H1 (cell line): ENCODE results near the gene PPM1L. TPM values are rescaled to one million over a fixed set of nuclear protein-coding genes. Genes with fewer than 3 reads are reported as not detected.
A peak's percentile ranks its signal among the peaks of the same experiment; 100 is the strongest.

Experiments used
- CTCF ChIA-PET: fragments of 300-600 bp; sonication (Branson Sonifier 250); formaldehyde crosslinking; loops from one replicate; lab custom pipeline; 2021; ENCODE audit not compliant: partially characterized antibody; lab: Charles Lee
- POLR2A ChIA-PET: fragments of 300-600 bp; sonication (Branson Sonifier 250); formaldehyde crosslinking; loops from one replicate; lab custom pipeline; 2021; ENCODE audit warnings: inconsistent platforms; ENCODE audit not compliant: partially characterized antibody; lab: Charles Lee
- DNase-seq, 2 experiments: peaks; one replicate each; pipeline versions ENCODE4 v3.0.0 to v3.0.0-alpha.2; 2010 to 2022; ENCODE audit warnings: low spot score in 2 of 2, low read depth in 1 of 2, mixed read lengths in 1 of 2
- FAIRE-seq: peaks from 2 replicates; lab custom pipeline; 2011; peaks lifted over from hg19 to GRCh38; lab: Jason Lieb, UNC
- H2AFZ ChIP-seq: 2 replicates; pipeline ENCODE4 v1.8.1; 2012; ENCODE audit warnings: low read length, inconsistent platforms
- H2AK5ac ChIP-seq: 2 replicates; pipeline ENCODE4 v1.6.1; 2013; ENCODE audit warnings: low read depth, low read length
- H2BK120ac ChIP-seq: replicated peaks from 2 replicates; pipeline ENCODE3; 2013; ENCODE audit warnings: low read depth, low read length, inconsistent platforms
- H2BK12ac ChIP-seq: 2 replicates; pipeline ENCODE4 v1.6.1; 2013; ENCODE audit warnings: low read depth, low read length
- H2BK15ac ChIP-seq: 2 replicates; pipeline ENCODE4 v1.6.1; 2013; ENCODE audit warnings: low read length
- H2BK20ac ChIP-seq: 2 replicates; pipeline ENCODE4 v1.6.1; 2013; ENCODE audit warnings: low read length
- H2BK5ac ChIP-seq: 2 replicates; pipeline ENCODE4 v1.6.1; 2013; ENCODE audit warnings: low read depth, low read length
- H3K14ac ChIP-seq: 2 replicates; pipeline ENCODE4 v1.6.1; 2013; ENCODE audit warnings: inconsistent platforms; ENCODE audit not compliant: insufficient read length
- H3K18ac ChIP-seq: 2 replicates; pipeline ENCODE4 v1.6.1; 2013; ENCODE audit warnings: low read length; ENCODE audit errors: extremely low read depth
- H3K23ac ChIP-seq: 2 replicates; pipeline ENCODE4 v1.6.1; 2013; ENCODE audit warnings: inconsistent platforms; ENCODE audit not compliant: insufficient read length
- H3K23me2 ChIP-seq: 2 replicates; pipeline ENCODE4 v1.6.1; 2013; ENCODE audit warnings: low read depth, low read length
- H3K27ac ChIP-seq: 2 replicates; pipeline ENCODE4 v1.6.1; 2011; ENCODE audit warnings: low read depth, low read length, inconsistent platforms
- H3K27me3 ChIP-seq, 4 experiments: replicated peaks in 1 of 4; 1 replicate in 1 of 4; 2 replicates in 3 of 4; pipeline versions ENCODE4 v1.6.1 to v1.8.1; 2011 to 2013; ENCODE audit warnings: low read length in 3 of 4, mild to moderate bottlenecking in 3 of 4, inconsistent platforms in 2 of 4, mixed read lengths in 2 of 4, moderate library complexity in 1 of 4; ENCODE audit not compliant: control insufficient read depth in 3 of 4, insufficient read depth in 3 of 4; ENCODE audit errors: extremely low read depth in 1 of 4
- H3K36me3 ChIP-seq, 4 experiments: 2 replicates each; pipeline versions ENCODE4 v1.6.1 to v1.8.1; 2011 to 2013; ENCODE audit warnings: mild to moderate bottlenecking in 4 of 4, low read length in 3 of 4, moderate library complexity in 2 of 4, control low read depth in 1 of 4, inconsistent platforms in 1 of 4; ENCODE audit not compliant: insufficient read depth in 4 of 4, control insufficient read depth in 2 of 4
- H3K4ac ChIP-seq: replicated peaks from 2 replicates; pipeline ENCODE3; 2013; ENCODE audit warnings: low read length, low read depth, mixed read lengths, inconsistent platforms; ENCODE audit not compliant: insufficient read length
- H3K4me1 ChIP-seq, 4 experiments: replicated peaks in 1 of 4; 1 replicate in 1 of 4; 2 replicates in 3 of 4; pipeline versions ENCODE4 v1.6.1 to v1.8.1; 2011 to 2013; ENCODE audit warnings: low read length in 3 of 4, inconsistent platforms in 2 of 4, mixed read lengths in 1 of 4; ENCODE audit not compliant: insufficient read depth in 4 of 4, control insufficient read depth in 3 of 4
- H3K4me2 ChIP-seq, 2 experiments: 2 replicates each; pipeline versions ENCODE4 v1.6.1 to v1.8.1; 2011 to 2013; ENCODE audit warnings: low read depth in 2 of 2, low read length in 2 of 2, control low read depth in 1 of 2, inconsistent platforms in 1 of 2, mild to moderate bottlenecking in 1 of 2; ENCODE audit not compliant: insufficient read depth in 1 of 2
- H3K4me3 ChIP-seq, 4 experiments: fragments of 200-600, 300-600 bp in 1 of 4; sonication (generic), shearing (Covaris generic), sonication (Bioruptor Twin) in 1 of 4; 2 replicates each; pipeline versions ENCODE4 v1.5.1 to v1.8.1; 2011 to 2016; ENCODE audit warnings: low read length in 4 of 4, low read depth in 3 of 4, control low read depth in 2 of 4, inconsistent platforms in 2 of 4, mild to moderate bottlenecking in 2 of 4, mixed read lengths in 1 of 4, moderate library complexity in 1 of 4; ENCODE audit not compliant: insufficient read depth in 2 of 4; ENCODE audit errors: extremely low read depth in 1 of 4
- H3K56ac ChIP-seq: replicated peaks from 2 replicates; pipeline ENCODE3; 2013; ENCODE audit warnings: low read depth, mild to moderate bottlenecking, mixed read lengths, low read length, inconsistent platforms; ENCODE audit not compliant: insufficient read length
- H3K79me1 ChIP-seq: 2 replicates; pipeline ENCODE4 v1.6.1; 2013; ENCODE audit warnings: low read depth, low read length, control low read depth
- H3K79me2 ChIP-seq, 2 experiments: 2 replicates each; pipeline versions ENCODE4 v1.6.1 to v1.8.1; 2012 to 2013; ENCODE audit warnings: low read length in 2 of 2, mild to moderate bottlenecking in 2 of 2, inconsistent platforms in 1 of 2; ENCODE audit not compliant: insufficient read depth in 2 of 2, control insufficient read depth in 1 of 2
- H3K9ac ChIP-seq, 4 experiments: replicated peaks in 1 of 4; 1 replicate in 1 of 4; 2 replicates in 3 of 4; pipeline versions ENCODE4 v1.6.1 to v1.8.1; 2011 to 2013; ENCODE audit warnings: low read depth in 3 of 4, low read length in 3 of 4, control low read depth in 2 of 4, mild to moderate bottlenecking in 2 of 4, moderate library complexity in 2 of 4, inconsistent platforms in 1 of 4; ENCODE audit errors: extremely low read depth in 1 of 4
- H3K9me3 ChIP-seq, 2 experiments: 2 replicates each; pipeline versions ENCODE4 v1.6.1 to v1.8.1; 2012 to 2013; ENCODE audit warnings: mild to moderate bottlenecking in 2 of 2, moderate library complexity in 2 of 2, control low read depth in 1 of 2, inconsistent platforms in 1 of 2, low read depth in 1 of 2, low read length in 1 of 2, mixed read lengths in 1 of 2; ENCODE audit not compliant: insufficient read depth in 2 of 2
- H4K20me1 ChIP-seq, 2 experiments: replicated peaks in 1 of 2; 2 replicates each; pipeline versions ENCODE3 to v1.8.1; 2011 to 2013; ENCODE audit warnings: inconsistent platforms in 2 of 2, low read length in 2 of 2, mild to moderate bottlenecking in 1 of 2; ENCODE audit not compliant: insufficient read depth in 2 of 2, control insufficient read depth in 1 of 2
- H4K5ac ChIP-seq: 2 replicates; pipeline ENCODE4 v1.6.1; 2013; ENCODE audit warnings: low read length, low read depth, mixed read lengths, inconsistent platforms; ENCODE audit not compliant: insufficient read length
- H4K8ac ChIP-seq: 2 replicates; pipeline ENCODE4 v1.8.0; 2013; ENCODE audit warnings: mild to moderate bottlenecking, moderate library complexity, low read length, inconsistent platforms; ENCODE audit not compliant: insufficient read depth; ENCODE audit errors: extremely low read depth
- H4K91ac ChIP-seq: replicated peaks from 2 replicates; pipeline ENCODE3; 2013; ENCODE audit warnings: low read length, mixed read lengths, inconsistent platforms; ENCODE audit not compliant: insufficient read length
- RBBP5 ChIP-seq: IDR thresholded peaks from 2 replicates; pipeline ENCODE4 v1.7.1; 2012; ENCODE audit warnings: low read depth, mild to moderate bottlenecking, inconsistent platforms, low read length, moderate library complexity, borderline replicate concordance
- WGBS, 2 experiments: shearing (Covaris generic) in 1 of 2; methylation state at CpG; one replicate each; pipeline versions ENCODE4 v1.1.6 to v1.1.7; 2013 to 2015; ENCODE audit warnings: low lambda C conversion rate in 2 of 2, mixed read lengths in 2 of 2, inconsistent platforms in 1 of 2, low coverage in 1 of 2, missing lambda C conversion rate in 1 of 2; ENCODE audit not compliant: insufficient replicate concordance in 2 of 2, insufficient coverage in 1 of 2, insufficient read length in 1 of 2; ENCODE audit errors: extremely low coverage in 1 of 2, missing lambda C conversion rate in 1 of 2; 5-methylcytosine and 5-hydroxymethylcytosine counted together
- polyA plus RNA-seq, 7 experiments: library from polyadenylated mRNA; depleted of rRNA in 3 of 7; stranded (reverse) in 5 of 7; unstranded in 2 of 7; fragments of >200 nt in 5 of 7; fragments of 200-250 nt in 2 of 7; gene quantifications; 1 replicate in 5 of 7; 2 replicates in 1 of 7; 4 replicates in 1 of 7; pipeline versions ENCODE4 v1.2.1 to v1.2.3, GENCODE V29; 2011 to 2013; ENCODE audit warnings: missing spikeins in 2 of 7, mixed read lengths in 2 of 7
- total RNA-seq: library from RNA; stranded (reverse); fragmentation: NEBNext Ultra II Directional; extraction: Animal tissue kit (Norgen Biotek cat#: 25700); gene quantifications from 2 replicates; pipeline ENCODE4 v1.2.1, GENCODE V29; 2021

PPM1L gene
- total and polyA plus RNA-seq, 2 of the 8 experiments (the other 6 are each of a cell fraction or from before 2014, with no cell fraction given): 2.8 to 18.1 TPM

GRCh38 chr3:160999274-160999673, 243.2 kb downstream of the PPM1L start:
- Histone ChIP-seq H3K27me3 (no peaks in the 10 kb centered on the region), H2AFZ (no peak overlapping the region), H4K8ac (no peak overlapping the region), H4K5ac (no peak overlapping the region), H2BK12ac (no peak overlapping the region), H3K4ac (no peak overlapping the region), H3K79me1 (no peaks in the 10 kb centered on the region), H4K20me1 (no peaks in the 10 kb centered on the region), H3K18ac (no peak overlapping the region), H2BK5ac (no peak overlapping the region), H3K14ac (no peak overlapping the region), H3K23me2 (no peaks in the 10 kb centered on the region), H3K56ac (no peak overlapping the region), H3K4me3 (no peak overlapping the region), H2BK20ac (no peak overlapping the region), H2BK120ac (no peak overlapping the region), H3K36me3 (no peaks in the 10 kb centered on the region), H3K27ac (no peak overlapping the region), H3K9ac (0 out of 7 replicates have a peak overlapping the region, but pooled peaks of 1 of the 4 experiments have one; percentile 24), H3K4me1 (peaks cover 0 to 4% (median 0%) of the 10 kb centered on the region in 4 experiments; a peak in 1 of 7 replicates), H2BK15ac (no peak overlapping the region), H3K79me2 (no peaks in the 10 kb centered on the region), H3K4me2 (no peak overlapping the region), H2AK5ac (no peak overlapping the region), H3K23ac (no peak overlapping the region), H3K9me3 (0 out of 4 replicates have a peak, but pooled peaks cover 0 to 4% of the 10 kb centered on the region in 2 experiments), H4K91ac (no peak overlapping the region)
- 85% methylated on average over 5 of the region's 5 CpGs; no CpG with 5 or more reads in 1 of the 2 experiments for WGBS, 2 experiments
- no peak for FAIRE-seq
- ChIA-PET CTCF (interaction anchor here (0.6 to 1.0 kb wide), 3 partner anchors 101 to 291 kb away, joined by 3 to 4 read pairs (median 3); no protein-coding TSS in a partner anchor), POLR2A (no interaction called here)
- no peak for DNase-seq
- TF ChIP-seq RBBP5: no peak
